Measurements from ENCODE around the gene CYB5R2. TPM values are rescaled to one million over a fixed set of nuclear protein-coding genes. Genes with fewer than 3 reads are reported as not detected.

Gene CYB5R2
- total RNA-seq, 1 donor from 2014 or later = 17.7 TPM

DNA sequence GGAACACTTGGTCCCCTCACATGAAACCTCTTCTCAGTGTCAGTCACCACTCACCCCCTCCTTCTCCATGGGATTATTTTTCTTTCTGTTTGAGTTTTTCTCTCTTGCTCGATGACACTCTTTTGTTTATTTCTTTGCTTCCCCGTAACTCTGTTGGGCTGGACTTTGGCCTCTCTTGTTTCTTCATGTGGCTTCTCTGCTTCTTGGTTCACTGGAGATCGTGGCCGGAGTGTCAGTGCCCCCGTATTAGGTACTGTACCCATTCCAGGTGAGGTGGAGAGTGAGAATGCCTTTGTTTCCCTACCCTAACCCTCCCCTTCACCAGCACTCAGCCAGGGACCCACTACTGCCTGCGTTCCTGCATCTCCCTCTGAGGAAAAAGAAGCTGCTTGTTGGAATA, 32.5 kb downstream of the CYB5R2 start:
- intact Hi-C loops (cut with DNase I) = no loop called here
- TF ChIP-seq, protein P1, sequence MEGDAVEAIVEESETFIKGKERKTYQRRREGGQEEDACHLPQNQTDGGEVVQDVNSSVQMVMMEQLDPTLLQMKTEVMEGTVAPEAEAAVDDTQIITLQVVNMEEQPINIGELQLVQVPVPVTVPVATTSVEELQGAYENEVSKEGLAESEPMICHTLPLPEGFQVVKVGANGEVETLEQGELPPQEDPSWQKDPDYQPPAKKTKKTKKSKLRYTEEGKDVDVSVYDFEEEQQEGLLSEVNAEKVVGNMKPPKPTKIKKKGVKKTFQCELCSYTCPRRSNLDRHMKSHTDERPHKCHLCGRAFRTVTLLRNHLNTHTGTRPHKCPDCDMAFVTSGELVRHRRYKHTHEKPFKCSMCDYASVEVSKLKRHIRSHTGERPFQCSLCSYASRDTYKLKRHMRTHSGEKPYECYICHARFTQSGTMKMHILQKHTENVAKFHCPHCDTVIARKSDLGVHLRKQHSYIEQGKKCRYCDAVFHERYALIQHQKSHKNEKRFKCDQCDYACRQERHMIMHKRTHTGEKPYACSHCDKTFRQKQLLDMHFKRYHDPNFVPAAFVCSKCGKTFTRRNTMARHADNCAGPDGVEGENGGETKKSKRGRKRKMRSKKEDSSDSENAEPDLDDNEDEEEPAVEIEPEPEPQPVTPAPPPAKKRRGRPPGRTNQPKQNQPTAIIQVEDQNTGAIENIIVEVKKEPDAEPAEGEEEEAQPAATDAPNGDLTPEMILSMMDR (IDR thresholded peaks at IDR 0.05) = no peak
- no peak for TF ChIP-seq POLR2AphosphoS5 (IDR thresholded peaks at IDR 0.05; ENCODE audit: insufficient read depth in 1 of 2, low read depth in 1 of 2)
- TF ChIP-seq POLR2A (IDR thresholded peaks at IDR 0.05) = no peak
- H3K36me3 ChIP-seq = peaks cover 0 to 50% of the 10 kb centered on the region in 2 donors
- H3K4me1 ChIP-seq = peaks cover 13% of the 10 kb centered on the region
- H3K27ac ChIP-seq = no peak overlapping the region
- H3K27me3 ChIP-seq = no peaks in the 10 kb centered on the region
- H3K4me3 ChIP-seq = no peak overlapping the region
- DNase-seq (ENCODE audit: extremely low spot score in 2 of 2) = no peak
- no peaks in the 10 kb centered on the region for H3K9me3 ChIP-seq

DNA sequence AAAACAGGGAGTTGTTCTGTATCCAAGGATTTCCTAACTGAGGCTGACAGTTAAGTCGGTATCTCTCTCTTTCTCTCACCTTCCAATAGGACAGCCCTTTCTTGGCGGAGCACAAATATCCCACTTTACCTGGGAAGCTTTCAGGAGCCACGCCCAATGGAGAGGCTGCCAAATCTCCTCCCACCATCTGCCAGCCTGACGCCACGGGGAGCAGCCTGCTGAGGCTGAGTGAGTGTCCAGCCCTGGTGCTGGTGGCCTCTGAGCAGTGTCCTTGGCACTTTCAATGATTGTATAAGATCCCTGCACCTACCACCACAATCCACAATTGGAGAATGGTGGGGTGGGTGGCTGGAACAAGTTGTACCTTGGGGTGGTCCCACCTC, 33.7 kb downstream of the CYB5R2 start:
- TF ChIP-seq POLR2AphosphoS5 (IDR thresholded peaks at IDR 0.05; ENCODE audit: insufficient read depth in 1 of 2, low read depth in 1 of 2) (no peak), POLR2A (IDR thresholded peaks at IDR 0.05) (no peak)
- TF ChIP-seq, protein P1 (IDR thresholded peaks at IDR 0.05) = no peak
- H3K4me1 ChIP-seq = peaks cover 13% of the 10 kb centered on the region
- intact Hi-C loops (cut with DNase I) = no loop called here
- H3K36me3 ChIP-seq = peaks cover 0 to 54% of the 10 kb centered on the region in 2 donors
- no peak overlapping the region for H3K27ac ChIP-seq
- H3K9me3 ChIP-seq = no peaks in the 10 kb centered on the region
- no peak overlapping the region for H3K4me3 ChIP-seq
- no peaks in the 10 kb centered on the region for H3K27me3 ChIP-seq
- no peak for DNase-seq (ENCODE audit: extremely low spot score in 2 of 2)

DNA sequence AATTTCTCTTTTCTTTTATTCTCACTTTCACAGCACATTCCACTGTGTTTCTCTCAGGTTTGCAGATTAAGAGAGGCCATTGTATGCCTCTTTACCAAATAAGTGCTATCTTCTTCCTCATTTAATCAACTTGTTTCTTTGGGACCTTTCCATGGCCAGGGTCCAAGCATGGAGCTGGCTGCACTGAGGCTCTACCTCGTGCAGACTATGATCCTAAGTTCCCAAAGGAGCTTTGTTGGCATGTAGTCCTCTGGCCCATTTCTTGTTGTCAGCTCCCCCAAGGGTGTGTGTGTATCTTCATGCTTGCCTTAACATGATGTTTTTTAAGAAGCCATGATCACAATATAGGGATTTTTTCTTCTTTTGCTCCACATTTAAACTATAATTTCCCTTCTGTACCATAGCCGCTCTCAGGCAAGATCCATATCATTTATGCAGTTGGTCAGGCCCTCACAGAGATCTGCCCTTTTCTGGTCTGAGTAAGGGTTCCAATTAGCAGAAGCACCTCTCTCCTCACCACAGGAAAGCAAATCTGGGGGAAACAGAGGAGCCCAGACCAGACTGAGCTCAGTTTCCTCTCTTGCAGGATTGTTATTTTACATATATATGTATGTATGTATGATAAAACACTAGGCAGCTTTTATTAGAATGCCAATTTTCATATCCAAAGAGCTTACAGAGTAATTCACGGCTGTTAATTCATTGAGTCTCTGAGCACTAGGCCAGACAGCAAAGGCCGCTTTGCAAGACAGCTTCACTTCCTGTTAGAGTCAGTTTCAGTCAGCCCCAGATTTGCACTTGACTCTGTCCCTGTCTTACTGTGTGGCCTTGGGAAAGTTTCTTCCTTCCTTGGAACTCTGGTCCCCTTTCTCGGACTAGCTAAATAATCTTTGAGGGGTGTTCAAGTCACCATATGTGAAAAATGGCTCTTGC, 34.3 kb downstream of the CYB5R2 start:
- no peak for DNase-seq (ENCODE audit: extremely low spot score in 2 of 2)
- TF ChIP-seq POLR2A (IDR thresholded peaks at IDR 0.05) = no peak
- TF ChIP-seq POLR2AphosphoS5 (IDR thresholded peaks at IDR 0.05; ENCODE audit: insufficient read depth in 1 of 2, low read depth in 1 of 2) = no peak
- TF ChIP-seq, protein P1 (IDR thresholded peaks at IDR 0.05) = no peak
- peaks cover 13% of the 10 kb centered on the region for H3K4me1 ChIP-seq
- H3K36me3 ChIP-seq = peaks cover 0 to 60% of the 10 kb centered on the region in 2 donors
- no peak overlapping the region for H3K4me3 ChIP-seq
- H3K27me3 ChIP-seq = no peaks in the 10 kb centered on the region
- intact Hi-C loops (cut with DNase I) = no loop called here
- no peaks in the 10 kb centered on the region for H3K9me3 ChIP-seq
- H3K27ac ChIP-seq = no peak overlapping the region

DNA sequence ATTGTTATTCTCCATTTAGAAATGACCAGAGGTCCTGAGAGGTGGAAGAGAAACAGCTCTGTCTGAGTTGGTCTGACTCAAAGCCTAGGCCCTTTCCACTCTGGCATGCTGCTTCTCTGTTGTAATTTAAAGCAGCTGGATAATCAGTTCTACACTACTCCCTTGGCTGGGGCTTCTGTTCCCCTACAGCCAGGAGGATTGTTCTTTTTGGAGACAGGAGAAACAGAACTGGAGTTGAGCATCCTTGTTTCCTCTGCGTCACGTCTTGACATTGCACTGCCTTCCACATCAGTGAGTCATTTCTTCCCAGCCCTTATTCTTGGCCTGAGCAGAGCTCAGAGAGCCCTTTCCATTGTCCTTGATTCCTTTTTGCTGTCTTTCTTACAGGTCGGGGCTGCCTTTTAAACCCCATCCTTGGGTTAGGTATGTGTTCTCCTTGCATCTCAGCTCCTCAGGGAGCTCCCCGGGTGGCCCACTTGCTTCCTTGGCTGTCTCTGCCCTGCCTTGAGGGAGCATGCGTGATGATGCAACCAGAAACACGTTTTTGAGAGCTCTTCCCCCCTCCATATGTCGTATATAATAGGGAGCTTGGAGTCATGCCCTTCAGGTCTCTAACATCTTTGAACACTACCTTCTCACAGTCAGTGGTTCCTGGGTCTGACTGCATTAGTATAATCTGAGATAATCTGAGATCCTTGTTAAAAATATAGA, 35.7 kb downstream of the CYB5R2 start:
- Histone ChIP-seq H3K4me3 (no peak overlapping the region), H3K9me3 (no peaks in the 10 kb centered on the region), H3K4me1 (peaks cover 13% of the 10 kb centered on the region), H3K36me3 (peaks cover 0 to 61% of the 10 kb centered on the region in 2 donors), H3K27me3 (no peaks in the 10 kb centered on the region), H3K27ac (peak overlapping the region; percentile 38)
- TF ChIP-seq POLR2A (IDR thresholded peaks at IDR 0.05) = no peak
- no peak for TF ChIP-seq POLR2AphosphoS5 (IDR thresholded peaks at IDR 0.05; ENCODE audit: insufficient read depth in 1 of 2, low read depth in 1 of 2)
- TF ChIP-seq, protein P1 (IDR thresholded peaks at IDR 0.05) = no peak
- intact Hi-C loops (cut with DNase I) = no loop called here
- peak in 1 of 2 donors; percentile 95 for DNase-seq (ENCODE audit: extremely low spot score in 2 of 2)

Measured in vagina (tissue), 2 donors.